Body of pancreas (tissue), 4 donors: ENCODE data around the gene GRID2.

ENCODE experiments used
- POLR2A ChIP-seq, 3 donors: fragments of 450-650 bp; IDR thresholded peaks; one replicate each; pipeline ENCODE4 v1.6.1; 2016; ENCODE audit warnings: antibody characterized with exemption in 3 of 3, mild to moderate bottlenecking in 2 of 3
- TF ChIP-seq, protein P1 (sequence below), 7 experiments: fragments of 450-650 bp in 4 of 7; fragments of 200-600 bp in 3 of 7; sonication (generic) in 3 of 7; IDR thresholded peaks; one replicate each; pipeline ENCODE4 v1.5.1; 2016 to 2019; ENCODE audit warnings: antibody characterized with exemption in 7 of 7

DNA sequence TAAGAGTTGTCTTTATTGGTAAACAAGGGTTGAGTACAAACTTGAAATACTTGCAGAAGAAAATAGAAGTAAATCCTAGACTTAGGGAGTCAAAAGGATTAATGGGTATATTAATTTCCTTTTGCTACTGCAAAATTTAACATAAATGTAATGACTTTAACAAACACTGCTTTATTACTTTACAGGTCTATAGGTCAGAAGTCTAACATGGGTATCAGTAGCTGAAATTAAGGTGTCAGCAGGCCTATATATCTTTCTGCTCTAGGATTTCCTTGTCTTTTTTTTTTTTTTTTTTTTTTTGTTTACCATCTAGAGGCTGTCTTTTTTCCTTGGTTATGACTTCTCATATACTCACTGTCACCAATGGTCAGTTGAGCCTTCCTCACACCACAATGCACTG is 220.4 kb downstream of the GRID2 start:
- TF ChIP-seq POLR2A (IDR thresholded peaks at IDR 0.05) = no peak
- TF ChIP-seq, protein P1, sequence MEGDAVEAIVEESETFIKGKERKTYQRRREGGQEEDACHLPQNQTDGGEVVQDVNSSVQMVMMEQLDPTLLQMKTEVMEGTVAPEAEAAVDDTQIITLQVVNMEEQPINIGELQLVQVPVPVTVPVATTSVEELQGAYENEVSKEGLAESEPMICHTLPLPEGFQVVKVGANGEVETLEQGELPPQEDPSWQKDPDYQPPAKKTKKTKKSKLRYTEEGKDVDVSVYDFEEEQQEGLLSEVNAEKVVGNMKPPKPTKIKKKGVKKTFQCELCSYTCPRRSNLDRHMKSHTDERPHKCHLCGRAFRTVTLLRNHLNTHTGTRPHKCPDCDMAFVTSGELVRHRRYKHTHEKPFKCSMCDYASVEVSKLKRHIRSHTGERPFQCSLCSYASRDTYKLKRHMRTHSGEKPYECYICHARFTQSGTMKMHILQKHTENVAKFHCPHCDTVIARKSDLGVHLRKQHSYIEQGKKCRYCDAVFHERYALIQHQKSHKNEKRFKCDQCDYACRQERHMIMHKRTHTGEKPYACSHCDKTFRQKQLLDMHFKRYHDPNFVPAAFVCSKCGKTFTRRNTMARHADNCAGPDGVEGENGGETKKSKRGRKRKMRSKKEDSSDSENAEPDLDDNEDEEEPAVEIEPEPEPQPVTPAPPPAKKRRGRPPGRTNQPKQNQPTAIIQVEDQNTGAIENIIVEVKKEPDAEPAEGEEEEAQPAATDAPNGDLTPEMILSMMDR (IDR thresholded peaks at IDR 0.05) = no peak
